ENCODE data around the gene KCND3. TPM values are rescaled to one million over a fixed set of nuclear protein-coding genes. Genes with fewer than 3 reads are reported as not detected.

Gene KCND3
- total RNA-seq, 1 donor from 2014 or later: 0.43 TPM

DNA sequence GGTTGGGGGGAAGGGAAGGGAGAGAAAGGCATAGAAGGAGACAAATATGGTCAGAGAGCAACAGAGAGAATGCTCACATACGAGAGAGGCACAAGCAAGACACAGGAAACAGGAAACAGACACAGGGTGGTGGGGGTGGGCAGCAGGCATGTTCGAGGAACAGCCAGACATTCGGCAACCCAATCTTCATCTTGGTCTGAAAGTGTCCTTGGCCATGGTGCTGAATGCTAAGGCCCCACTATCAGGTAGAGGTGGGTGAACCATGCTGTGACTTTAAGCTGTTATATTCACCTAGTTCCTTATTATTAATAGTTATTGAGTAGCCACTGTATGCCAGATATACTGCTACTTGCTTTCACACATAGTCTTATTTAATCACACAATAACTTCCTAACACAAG is 124.6 kb downstream of the KCND3 start:
- FAIRE-seq: no peak
- H3K27me3 ChIP-seq (ENCODE audit: insufficient read depth, low read length): no peaks in the 10 kb centered on the region

DNA sequence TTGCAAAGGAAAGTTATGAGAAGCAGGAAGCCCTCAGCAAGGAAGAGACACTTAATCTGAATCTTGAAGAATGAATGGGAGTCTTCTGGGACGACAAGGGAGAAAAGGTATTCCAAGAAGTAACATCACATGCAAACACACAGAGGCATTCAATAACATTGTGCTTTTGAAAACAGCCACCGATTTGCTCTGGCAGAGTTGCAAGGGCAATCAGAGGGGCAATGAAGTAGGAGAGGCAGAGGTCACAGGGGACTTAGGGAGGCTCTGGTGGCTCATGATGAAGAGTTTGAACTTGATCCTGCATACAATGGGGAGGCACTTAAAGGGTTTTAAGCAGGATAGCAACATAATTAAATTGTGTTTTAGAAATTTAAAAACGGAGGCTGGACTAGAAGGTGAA is 126.1 kb downstream of the KCND3 start:
- FAIRE-seq (no peak), DNase-seq (ENCODE audit: low read depth) (no peak)
- Histone ChIP-seq H3K9me3 (ENCODE audit: insufficient read depth, low read depth, low read length) (no peaks in the 10 kb centered on the region), H3K9ac (ENCODE audit: low read length) (no peak overlapping the region), H2AFZ (ENCODE audit: low read depth, low read length) (no peak overlapping the region), H3K27me3 (ENCODE audit: insufficient read depth, low read length) (no peaks in the 10 kb centered on the region), H3K36me3 (ENCODE audit: insufficient read depth, low read length) (no peaks in the 10 kb centered on the region), H3K27ac (ENCODE audit: low read depth, low read length) (no peak overlapping the region), H4K20me1 (ENCODE audit: insufficient read depth, low read length) (no peaks in the 10 kb centered on the region), H3K4me3 (ENCODE audit: insufficient read depth, low read depth, low read length) (no peak overlapping the region), H3K79me2 (ENCODE audit: insufficient read depth, low read length) (no peaks in the 10 kb centered on the region), H3K4me1 (ENCODE audit: insufficient read depth, low read length) (no peaks in the 10 kb centered on the region), H3K4me2 (ENCODE audit: low read length) (no peak overlapping the region)
- H3K4me1 Mint-ChIP-seq (ENCODE audit: low read depth, unreplicated experiment): no peaks in the 10 kb centered on the region
- H3K36me3 Mint-ChIP-seq (ENCODE audit: low read depth, unreplicated experiment): no peaks in the 10 kb centered on the region
- no peaks in the 10 kb centered on the region for H3K9me3 Mint-ChIP-seq (ENCODE audit: unreplicated experiment)
- H3K27me3 Mint-ChIP-seq (ENCODE audit: low read depth, unreplicated experiment): peaks cover 29% of the 10 kb centered on the region
- H3K27ac Mint-ChIP-seq (ENCODE audit: unreplicated experiment): no peak overlapping the region
- TF ChIP-seq EZH2 (IDR thresholded peaks at IDR 0.05; ENCODE audit: insufficient read depth, low read length): no peak
- TF ChIP-seq, protein P1, sequence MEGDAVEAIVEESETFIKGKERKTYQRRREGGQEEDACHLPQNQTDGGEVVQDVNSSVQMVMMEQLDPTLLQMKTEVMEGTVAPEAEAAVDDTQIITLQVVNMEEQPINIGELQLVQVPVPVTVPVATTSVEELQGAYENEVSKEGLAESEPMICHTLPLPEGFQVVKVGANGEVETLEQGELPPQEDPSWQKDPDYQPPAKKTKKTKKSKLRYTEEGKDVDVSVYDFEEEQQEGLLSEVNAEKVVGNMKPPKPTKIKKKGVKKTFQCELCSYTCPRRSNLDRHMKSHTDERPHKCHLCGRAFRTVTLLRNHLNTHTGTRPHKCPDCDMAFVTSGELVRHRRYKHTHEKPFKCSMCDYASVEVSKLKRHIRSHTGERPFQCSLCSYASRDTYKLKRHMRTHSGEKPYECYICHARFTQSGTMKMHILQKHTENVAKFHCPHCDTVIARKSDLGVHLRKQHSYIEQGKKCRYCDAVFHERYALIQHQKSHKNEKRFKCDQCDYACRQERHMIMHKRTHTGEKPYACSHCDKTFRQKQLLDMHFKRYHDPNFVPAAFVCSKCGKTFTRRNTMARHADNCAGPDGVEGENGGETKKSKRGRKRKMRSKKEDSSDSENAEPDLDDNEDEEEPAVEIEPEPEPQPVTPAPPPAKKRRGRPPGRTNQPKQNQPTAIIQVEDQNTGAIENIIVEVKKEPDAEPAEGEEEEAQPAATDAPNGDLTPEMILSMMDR (IDR thresholded peaks at IDR 0.05; ENCODE audit: insufficient read depth, low read depth, low read length): no peak
- H3K4me3 Mint-ChIP-seq (ENCODE audit: unreplicated experiment): no peak overlapping the region

More for the DNA sequence above, 124.6 kb downstream of the KCND3 start:
- Histone ChIP-seq H3K79me2 (ENCODE audit: insufficient read depth, low read length) (no peaks in the 10 kb centered on the region), H2AFZ (ENCODE audit: low read depth, low read length) (no peak overlapping the region), H4K20me1 (ENCODE audit: insufficient read depth, low read length) (no peaks in the 10 kb centered on the region), H3K9me3 (ENCODE audit: insufficient read depth, low read depth, low read length) (no peaks in the 10 kb centered on the region), H3K27ac (ENCODE audit: low read depth, low read length) (no peak overlapping the region), H3K4me1 (ENCODE audit: insufficient read depth, low read length) (no peaks in the 10 kb centered on the region), H3K4me2 (ENCODE audit: low read length) (no peak overlapping the region), H3K9ac (ENCODE audit: low read length) (no peak overlapping the region), H3K36me3 (ENCODE audit: insufficient read depth, low read length) (no peaks in the 10 kb centered on the region), H3K4me3 (ENCODE audit: insufficient read depth, low read depth, low read length) (no peak overlapping the region)
- H3K4me1 Mint-ChIP-seq (ENCODE audit: low read depth, unreplicated experiment): no peaks in the 10 kb centered on the region
- H3K27me3 Mint-ChIP-seq (ENCODE audit: low read depth, unreplicated experiment): peaks cover 27% of the 10 kb centered on the region
- no peak overlapping the region for H3K27ac Mint-ChIP-seq (ENCODE audit: unreplicated experiment)
- H3K36me3 Mint-ChIP-seq (ENCODE audit: low read depth, unreplicated experiment): no peaks in the 10 kb centered on the region
- no peaks in the 10 kb centered on the region for H3K9me3 Mint-ChIP-seq (ENCODE audit: unreplicated experiment)
- H3K4me3 Mint-ChIP-seq (ENCODE audit: unreplicated experiment): no peak overlapping the region
- TF ChIP-seq, protein P1 (IDR thresholded peaks at IDR 0.05; ENCODE audit: insufficient read depth, low read depth, low read length): no peak
- TF ChIP-seq EZH2 (IDR thresholded peaks at IDR 0.05; ENCODE audit: insufficient read depth, low read length): no peak
- DNase-seq (ENCODE audit: low read depth): no peak

DNA sequence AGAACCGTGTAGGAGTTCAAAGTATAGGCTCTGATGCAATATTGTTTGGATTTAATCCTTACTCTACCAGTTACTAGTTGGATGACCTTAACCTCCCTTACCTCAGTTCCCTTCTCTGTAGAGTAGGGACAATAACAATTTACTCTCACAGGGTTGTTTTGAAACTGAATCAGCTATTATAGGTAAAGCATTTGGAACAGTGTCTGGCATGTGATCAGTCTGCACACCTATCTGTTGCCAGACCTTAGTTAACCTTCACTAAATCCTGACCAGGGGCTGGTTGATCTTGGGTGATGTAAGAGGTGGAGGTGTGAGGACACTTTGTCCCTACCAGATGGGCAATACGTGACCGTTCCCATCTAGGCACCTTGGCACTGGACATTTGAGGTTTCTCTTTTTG is 126.9 kb downstream of the KCND3 start:
- Histone ChIP-seq H3K9me3 (ENCODE audit: insufficient read depth, low read depth, low read length) (no peaks in the 10 kb centered on the region), H3K27me3 (ENCODE audit: insufficient read depth, low read length) (no peaks in the 10 kb centered on the region), H3K36me3 (ENCODE audit: insufficient read depth, low read length) (no peaks in the 10 kb centered on the region), H4K20me1 (ENCODE audit: insufficient read depth, low read length) (no peaks in the 10 kb centered on the region), H2AFZ (ENCODE audit: low read depth, low read length) (no peak overlapping the region), H3K79me2 (ENCODE audit: insufficient read depth, low read length) (no peaks in the 10 kb centered on the region), H3K27ac (ENCODE audit: low read depth, low read length) (no peak overlapping the region), H3K4me2 (ENCODE audit: low read length) (no peak overlapping the region), H3K4me3 (ENCODE audit: insufficient read depth, low read depth, low read length) (no peak overlapping the region), H3K4me1 (ENCODE audit: insufficient read depth, low read length) (no peaks in the 10 kb centered on the region), H3K9ac (ENCODE audit: low read length) (no peak overlapping the region)
- no peak for FAIRE-seq
- DNase-seq (ENCODE audit: low read depth): no peak
- Mint-ChIP-seq H3K36me3 (ENCODE audit: low read depth, unreplicated experiment) (no peaks in the 10 kb centered on the region), H3K4me3 (ENCODE audit: unreplicated experiment) (no peak overlapping the region), H3K27me3 (ENCODE audit: low read depth, unreplicated experiment) (peaks cover 29% of the 10 kb centered on the region), H3K4me1 (ENCODE audit: low read depth, unreplicated experiment) (no peaks in the 10 kb centered on the region), H3K9me3 (ENCODE audit: unreplicated experiment) (no peaks in the 10 kb centered on the region), H3K27ac (ENCODE audit: unreplicated experiment) (no peak overlapping the region)
- TF ChIP-seq EZH2 (IDR thresholded peaks at IDR 0.05; ENCODE audit: insufficient read depth, low read length): no peak
- TF ChIP-seq, protein P1 (IDR thresholded peaks at IDR 0.05; ENCODE audit: insufficient read depth, low read depth, low read length): no peak

Measured in astrocyte (in vitro differentiated cells and primary cell).